ENCODE data around the gene DCXR.
"Not testable (repeated sequence)": the region's sequence is repeated elsewhere in the genome, so short reads cannot be mapped to it uniquely, and the experiment has no call there.

Gene DCXR

GRCh38 chr17:82054351-82055022 is 17.0 kb upstream of the DCXR start:
- no peak for FAIRE-seq

DNA sequence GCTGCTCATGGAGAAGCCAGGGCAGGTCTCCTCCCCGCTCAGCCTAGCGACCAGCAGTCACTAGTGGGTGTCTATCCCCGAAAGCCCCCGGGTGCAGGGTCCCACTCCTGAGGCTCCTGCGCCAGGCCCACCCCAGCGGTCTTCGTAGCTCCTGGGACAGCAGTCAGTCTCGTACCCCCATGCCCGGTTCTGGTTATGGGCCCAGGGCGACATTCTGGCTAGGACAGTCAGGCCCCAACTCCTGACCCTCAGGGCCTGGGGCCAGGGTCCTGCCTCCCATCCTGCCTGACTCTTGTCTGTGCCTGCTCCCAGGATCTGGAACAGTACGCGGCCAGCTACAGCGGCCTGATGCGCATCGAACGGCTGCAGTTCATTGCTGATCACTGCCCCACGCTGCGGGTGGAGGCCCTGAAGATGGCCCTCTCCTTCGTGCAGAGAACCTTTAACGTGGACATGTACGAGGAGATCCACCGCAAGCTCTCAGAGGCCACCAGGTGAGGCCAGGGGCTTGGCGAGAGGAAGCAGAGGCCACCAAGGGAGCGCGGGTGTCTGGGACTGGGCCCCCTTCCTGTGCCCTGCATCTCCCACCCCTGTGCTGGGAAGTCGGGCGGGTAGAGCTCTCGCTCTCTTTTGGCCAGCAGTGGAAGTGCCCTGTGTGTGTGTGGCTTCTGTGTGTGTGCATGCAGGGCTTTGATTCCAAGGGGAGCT is 16.2 kb upstream of the DCXR start:
- no peak for FAIRE-seq

DNA sequence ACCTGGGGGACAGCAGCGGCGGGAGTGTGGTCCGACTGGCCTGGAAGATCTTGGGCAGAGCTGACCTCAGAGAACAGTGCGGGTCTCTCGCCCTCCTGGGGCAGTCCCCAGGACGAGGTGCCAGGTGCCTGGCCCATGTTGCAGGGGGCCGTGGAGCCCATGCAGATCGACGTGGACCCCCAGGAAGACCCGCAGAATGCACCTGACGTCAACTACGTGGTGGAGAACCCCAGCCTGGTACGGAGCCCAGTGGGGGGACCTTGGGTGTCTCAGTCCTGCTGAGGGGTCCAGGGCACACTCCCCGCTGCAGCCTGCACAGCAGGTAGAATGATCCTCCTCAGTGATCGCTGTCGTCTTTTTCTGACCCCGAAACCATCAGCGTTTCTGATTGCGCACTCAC is 15.6 kb upstream of the DCXR start:
- no peak for FAIRE-seq

DNA sequence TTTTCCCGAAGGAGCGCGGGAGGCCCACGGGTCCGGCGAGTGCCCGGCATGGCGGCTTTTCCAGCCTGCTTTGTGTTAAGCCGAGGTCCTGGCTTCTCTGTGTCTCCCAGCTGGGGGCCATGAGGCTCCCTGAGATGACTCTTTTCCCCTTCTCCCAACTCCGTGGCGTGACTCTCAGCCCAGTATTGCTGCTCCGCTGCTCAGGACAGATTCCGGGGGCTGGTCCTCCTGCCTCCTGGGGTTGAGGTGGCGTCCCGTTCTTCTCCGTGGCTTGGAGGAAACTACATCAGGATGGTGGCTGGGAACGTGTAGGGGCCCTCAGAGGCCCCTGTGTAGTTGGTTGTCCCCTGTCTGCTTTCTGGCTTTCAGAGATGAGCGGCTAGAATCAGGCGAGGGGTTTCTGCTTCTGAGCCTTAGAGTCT is 15.2 kb upstream of the DCXR start:
- no peak for FAIRE-seq

- no peak for FAIRE-seq
Observed at GRCh38 chr17:82051776-82052637, 14.5 kb upstream of the DCXR start, which contains the start of the genes GPS1 and RFNG. TSS of gene GPS1 (plus strand) at chr17:82051898. CDS start at chr17:82051932, 34 bp downstream. TSS of gene RFNG (minus strand) at chr17:82051811. CDS start at chr17:82051766, 45 bp downstream.

DNA sequence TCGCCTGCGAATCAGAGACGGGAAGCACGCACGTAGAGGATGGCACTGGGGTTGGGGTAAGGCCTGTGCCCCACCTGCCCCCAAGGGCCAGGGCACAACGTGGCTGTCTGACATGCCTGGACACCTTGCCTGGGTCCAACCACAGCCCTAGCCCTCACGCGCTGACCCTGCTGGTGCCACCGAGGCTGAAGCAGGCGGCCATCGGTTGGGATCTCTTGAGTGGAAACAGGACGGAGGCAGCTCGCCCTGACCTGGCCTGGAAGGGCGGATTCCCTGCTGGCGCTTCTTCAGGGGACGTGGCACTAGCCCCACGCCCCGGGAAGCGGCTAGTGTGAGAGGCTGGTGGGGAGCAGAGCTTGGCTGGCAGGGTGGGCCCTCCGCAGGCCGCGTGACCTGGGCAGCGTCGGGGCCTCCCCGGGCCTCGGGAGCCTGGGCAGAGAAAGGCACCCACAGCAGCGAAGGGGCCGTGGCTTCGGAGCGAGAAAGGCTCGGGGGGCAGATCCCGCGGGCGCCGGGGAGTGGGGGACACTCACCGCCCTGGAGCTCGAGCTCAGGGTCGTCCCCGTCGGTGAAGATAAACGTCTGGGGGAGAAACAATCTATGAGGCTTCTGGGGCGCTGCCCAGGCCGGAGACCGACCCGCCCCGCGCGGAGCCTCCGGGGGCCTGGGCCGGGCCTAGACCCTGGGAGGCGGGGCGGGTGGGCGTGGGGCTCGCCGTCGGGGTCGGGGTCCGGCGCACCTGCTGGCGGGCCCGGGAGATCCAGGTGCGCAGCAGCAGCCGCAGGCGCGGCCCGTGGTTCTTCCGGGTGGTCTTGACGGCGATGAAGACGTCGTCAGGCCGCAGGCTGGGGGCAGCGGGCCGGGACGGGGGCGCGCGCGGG is 13.5 kb upstream of the DCXR start:
- no peak for FAIRE-seq

GRCh38 chr17:82050152-82050760 is 12.8 kb upstream of the DCXR start:
- FAIRE-seq: no peak

GRCh38 chr17:82049521-82049971 is 12.0 kb upstream of the DCXR start:
- no peak for FAIRE-seq

- FAIRE-seq: no peak
Observed at GRCh38 chr17:82049106-82049505, 11.6 kb upstream of the DCXR start.

GRCh38 chr17:82048571-82048971 is 11.1 kb upstream of the DCXR start:
- FAIRE-seq: no peak

DNA sequence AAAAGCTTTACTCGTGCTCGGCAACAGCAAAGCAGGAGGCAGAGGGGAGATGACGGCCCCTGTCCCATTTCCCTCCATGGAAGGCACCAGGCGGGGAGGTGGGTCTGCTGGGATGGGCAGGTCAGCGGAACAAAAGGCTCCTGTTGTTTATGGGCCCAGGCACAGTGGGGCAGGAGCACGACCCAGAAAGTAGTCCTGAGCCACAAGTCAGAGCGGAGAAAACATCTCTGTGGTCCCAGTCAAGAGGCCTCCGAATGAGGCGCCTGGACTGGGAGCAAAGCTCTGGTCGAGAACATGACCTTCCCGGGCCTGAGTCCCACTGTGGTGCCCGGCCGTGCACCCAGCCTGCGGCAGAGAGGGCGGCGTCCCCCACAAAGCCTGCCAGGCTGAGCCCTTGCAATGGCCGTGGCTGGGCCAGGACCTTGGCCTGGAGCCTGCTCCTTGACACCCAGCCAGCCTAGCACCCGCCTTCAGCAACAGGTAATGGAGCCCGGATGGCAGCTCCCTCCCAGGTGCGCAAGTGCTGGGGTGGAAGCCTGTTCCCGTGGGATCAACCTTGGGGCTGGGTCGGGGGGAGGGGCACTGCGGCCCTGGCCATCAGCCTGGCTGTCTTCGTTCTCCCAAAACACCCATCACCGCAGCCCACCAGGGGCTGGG is 10.5 kb upstream of the DCXR start:
- FAIRE-seq: no peak

- no peak for FAIRE-seq
Observed at GRCh38 chr17:82047379-82047778, 9.9 kb upstream of the DCXR start.

DNA sequence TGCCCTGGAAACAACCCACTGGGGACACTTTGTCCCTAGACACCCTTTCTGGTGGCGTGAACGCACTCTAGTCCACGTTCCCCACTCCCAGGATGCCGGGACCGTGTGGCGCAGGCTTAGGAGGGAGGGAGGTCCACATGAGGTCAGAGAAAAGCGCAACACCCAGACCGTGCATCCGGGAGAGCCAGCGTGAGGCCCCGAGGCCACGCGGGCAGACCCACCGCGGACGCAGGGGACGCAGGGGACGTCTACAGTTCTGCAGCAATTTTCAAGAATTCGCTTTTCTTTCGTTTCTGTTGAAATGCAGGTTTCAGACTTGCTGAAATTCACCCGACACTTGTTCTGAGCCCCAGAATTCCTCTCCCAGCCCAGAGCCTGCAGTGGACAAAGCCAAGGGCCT is 9.4 kb upstream of the DCXR start:
- no peak for FAIRE-seq

DNA sequence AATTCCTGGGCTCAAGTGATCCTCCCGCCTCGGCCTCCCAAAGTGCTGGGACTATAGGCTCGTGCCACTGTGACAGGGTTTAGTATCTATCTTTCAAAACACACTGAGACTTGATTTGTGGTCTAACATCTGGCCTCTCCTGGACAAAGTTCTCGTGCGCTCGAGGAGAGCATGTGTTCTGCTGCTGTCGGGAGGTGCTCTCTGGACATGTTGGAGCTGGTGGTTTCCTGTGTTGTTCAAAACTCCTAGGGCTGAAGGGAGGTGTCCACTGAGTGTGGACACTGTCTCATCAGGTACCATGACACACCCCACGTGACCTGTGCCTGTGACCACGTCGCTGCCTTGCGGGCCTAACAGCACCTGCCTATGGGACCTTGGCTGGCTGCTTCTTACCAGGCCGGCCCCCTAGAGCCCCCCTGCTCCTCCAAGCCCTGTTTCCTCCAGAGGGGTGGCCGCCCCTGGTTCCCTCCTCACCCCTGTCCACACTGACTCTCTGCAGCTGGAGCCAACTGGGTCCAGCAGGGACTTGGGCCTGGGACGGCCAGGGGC is 8.5 kb upstream of the DCXR start:
- FAIRE-seq: no peak

DNA sequence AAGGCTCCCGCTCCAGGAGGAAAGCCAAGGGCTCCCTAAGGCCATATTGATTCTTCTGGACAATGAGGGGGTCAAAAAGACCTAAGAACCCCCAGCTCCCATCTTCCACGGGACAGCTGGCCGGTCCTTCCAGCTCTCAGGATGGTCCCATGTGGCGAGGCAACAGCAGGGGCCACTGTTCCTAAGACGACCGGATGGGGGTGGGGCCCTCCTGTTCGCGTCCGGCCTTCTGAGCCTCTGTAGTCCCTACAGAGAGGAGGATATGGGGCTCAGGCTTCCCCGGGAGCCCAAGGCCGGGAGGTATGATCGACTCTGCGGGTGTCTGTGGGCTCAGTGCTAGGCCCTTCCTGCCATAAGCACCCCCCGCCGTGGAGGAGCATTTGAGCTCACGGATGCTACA is 6.0 kb upstream of the DCXR start:
- no peak for FAIRE-seq

DNA sequence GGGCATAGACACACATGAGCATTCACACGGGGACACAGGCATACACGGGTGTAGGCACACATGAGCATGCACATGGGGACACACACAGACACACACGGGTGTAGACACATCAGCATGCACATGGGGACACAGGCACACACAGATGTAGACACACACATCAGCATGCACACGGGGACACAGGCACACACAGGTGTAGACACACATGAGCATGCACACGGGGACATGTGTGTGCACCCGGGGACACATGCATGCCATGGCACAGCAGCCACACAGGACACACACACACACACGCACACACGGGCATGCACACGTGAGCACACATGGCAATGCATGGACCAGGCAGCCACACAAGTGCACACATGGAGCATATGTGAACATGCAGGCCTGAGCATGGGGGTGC is 5.2 kb upstream of the DCXR start:
- no peak for FAIRE-seq

- no peak for FAIRE-seq
Observed at GRCh38 chr17:82041144-82041814, 3.8 kb upstream of the DCXR start.

DNA sequence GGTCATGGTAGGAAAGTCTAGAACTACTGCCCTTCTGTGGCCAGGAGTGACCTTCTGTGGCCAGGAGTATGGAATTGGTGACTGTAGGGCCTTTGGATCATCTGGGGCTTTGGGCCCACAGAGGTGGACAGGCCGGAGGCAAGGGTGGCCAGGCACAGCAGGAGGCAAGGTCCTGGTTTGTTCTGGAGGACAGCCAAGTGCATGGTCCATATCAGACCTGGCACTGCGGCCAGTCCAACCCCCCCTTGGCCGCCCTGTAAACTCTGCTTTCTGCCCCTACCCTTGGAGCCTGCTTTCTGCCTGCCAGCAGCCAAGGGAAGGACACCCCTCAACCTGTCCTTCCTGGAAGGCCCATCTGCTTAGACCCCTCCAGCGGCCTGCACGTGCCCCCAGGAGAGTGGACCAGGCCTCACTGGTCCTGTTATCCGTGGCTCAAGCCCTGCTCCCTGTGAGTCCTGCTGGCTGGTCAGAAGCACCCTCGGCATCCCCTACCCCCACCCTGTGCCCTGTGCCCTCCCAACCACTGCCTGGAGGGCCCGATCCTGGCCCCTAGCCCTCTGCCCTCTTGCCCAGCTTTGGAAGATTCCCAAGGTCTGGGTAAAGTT is 2.3 kb upstream of the DCXR start:
- FAIRE-seq: no peak

GRCh38 chr17:82038796-82039409 is 1.4 kb upstream of the DCXR start:
- not testable (repeated sequence) for FAIRE-seq

DNA sequence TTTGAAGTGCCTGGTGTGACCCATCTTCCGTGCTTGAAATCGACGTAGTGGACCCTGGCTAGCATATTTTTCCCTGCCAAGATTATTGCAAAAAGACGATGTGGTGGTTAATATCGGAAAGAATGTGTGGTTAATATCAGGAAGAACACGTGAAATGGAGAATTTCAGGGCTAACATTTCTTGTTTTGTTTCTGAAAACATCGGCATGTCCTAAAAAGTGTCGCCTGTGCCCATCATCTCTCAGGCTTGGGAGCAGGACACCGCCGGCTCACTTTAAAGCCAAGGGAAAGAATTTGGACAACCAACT is 345 bp upstream of the DCXR start:
- no peak for FAIRE-seq

All from colon (tissue), 2 donors.